ENCODE results near the gene FOSL1.

- TF ChIP-seq POLR2A (IDR thresholded peaks at IDR 0.05; ENCODE audit: low read depth, low read length) (no peak), POLR2AphosphoS5 (IDR thresholded peaks at IDR 0.05; ENCODE audit: low read depth, low read length) (no peak), TAF1 (IDR thresholded peaks at IDR 0.05; ENCODE audit: borderline replicate concordance, low read depth, low read length) (no peak)
Measured at GRCh38 chr11:65921876-65922275, 21.7 kb upstream of the FOSL1 start.

Data from GM12892 (cell line).